Activated effector memory CD4-positive, alpha-beta T cell treated with anti-CD3 and anti-CD28 coated beads, Interleukin-2, amount 50 U/mL, for 16 hours (primary cell): Measurements from ENCODE around the gene SYNE2.
"Not testable (repeated sequence)": the region's sequence is repeated elsewhere in the genome, so short reads cannot be mapped to it uniquely, and the experiment has no call there.

Experiments used
- DNase-seq: peaks from one replicate; pipeline ENCODE4 v3.0.0-alpha.2; 2020

Gene SYNE2

DNA sequence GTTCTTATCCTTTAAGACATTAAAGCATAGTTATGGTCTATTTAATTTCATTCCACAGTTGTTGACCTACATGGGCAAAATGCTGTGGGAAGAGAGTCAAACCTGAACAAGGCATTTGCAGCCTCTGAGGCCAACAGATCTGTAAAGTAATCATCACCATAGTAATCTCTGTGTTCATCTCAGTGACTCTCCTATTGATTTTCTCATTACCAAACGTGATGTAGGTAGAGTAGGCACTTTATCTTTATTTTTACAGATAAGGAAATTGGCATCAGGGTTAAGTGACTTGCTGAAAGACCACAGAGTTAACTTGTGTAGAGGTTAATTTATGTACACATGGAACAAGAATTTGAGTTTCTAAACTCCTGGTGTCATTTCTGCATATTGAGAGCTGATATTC lies 238.4 kb downstream of the SYNE2 start:
- DNase-seq: no peak

DNA sequence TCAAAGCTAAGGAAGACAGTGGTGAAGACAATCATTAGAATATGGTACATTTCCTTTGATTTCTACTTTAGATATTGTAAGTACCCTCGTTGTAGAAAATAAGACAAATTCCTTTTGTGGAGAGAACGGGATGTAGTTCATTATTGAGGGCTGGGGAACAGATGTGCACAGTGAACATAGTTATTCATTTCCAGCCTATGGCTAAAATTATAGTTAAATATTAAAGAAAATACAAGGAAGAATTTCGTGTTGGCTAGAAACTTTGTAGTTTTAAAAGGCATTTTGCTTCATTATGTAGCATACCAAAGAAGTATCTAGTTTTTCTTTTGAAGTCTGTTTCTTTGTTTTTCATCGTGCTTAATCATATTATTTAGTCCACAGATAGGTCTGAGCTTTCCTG lies 239.5 kb downstream of the SYNE2 start:
- DNase-seq: no peak

DNA sequence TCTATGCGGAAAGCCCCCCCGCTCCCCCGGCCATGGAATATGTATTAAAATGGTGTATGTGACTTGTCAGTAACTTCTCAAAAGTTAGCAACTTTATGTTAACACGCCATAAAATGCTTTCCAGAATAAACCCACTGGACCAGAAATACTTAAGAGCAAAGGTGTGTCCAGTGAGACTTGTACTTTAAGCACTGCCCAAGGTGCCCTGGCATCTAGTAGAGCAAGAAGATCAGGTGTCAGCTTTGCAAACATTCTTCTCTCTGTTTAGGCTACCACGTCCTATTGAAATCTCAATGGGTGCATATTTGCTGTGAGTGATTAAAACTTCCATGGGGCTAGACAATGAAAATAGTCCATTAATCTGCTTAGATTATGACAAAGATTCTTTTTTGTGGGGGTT lies 240.1 kb downstream of the SYNE2 start:
- no peak for DNase-seq

DNA sequence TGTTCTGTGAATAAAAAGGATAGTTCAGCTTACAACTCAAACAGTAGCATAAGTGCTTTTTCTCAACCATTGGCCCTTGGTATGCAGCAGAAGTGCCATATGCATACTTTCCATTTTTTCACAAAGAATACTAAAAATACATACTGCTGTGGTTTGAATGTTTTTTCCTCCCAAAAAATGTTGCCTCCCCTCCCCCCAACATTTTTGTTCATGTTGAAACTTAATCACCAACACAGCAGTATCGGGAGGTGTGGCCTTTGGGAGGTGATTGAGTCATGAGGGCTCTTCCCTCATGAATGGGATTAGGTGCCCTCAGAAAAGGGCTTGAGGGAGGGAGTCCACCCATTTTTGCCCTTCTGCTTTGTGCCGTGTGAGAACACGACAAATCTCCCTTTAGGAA lies 242.8 kb downstream of the SYNE2 start:
- DNase-seq: no peak

DNA sequence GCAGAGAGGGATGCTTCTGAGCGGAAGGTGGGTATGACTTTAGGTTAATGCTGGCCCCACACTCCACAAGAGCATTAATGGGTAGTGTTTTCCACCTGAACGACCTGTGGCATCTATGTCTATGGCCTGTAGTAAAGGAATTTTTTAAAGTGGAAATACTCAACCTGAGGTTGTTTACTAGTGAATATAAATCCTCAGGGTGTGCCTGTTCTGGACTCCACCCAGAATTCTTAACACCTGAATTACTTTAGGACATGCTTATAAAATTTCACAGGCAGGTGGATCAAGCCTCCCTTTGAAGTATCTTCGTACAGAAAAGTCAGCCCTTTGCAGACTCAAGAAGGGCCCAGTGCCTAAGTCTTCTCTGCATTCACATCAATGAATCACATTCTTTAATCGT lies 245.3 kb downstream of the SYNE2 start:
- no peak for DNase-seq

DNA sequence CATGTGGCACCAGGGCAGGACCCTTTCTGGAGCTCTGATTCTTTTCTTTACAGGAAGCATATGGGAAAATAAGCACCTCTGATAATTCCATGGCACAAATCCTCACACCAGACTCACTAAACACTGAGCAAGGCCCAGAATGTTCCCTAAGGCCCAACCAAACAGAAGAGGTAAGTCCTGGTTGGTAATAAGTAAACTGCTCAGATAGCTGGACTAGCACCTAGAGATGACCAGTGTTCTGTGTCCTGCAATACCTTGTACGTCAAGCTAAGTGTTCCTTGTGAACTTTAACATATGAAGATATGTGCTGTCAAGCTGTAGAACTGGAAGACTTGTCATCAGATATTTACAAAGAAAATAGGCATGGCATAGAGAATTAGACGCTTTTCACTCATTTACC lies 254.6 kb downstream of the SYNE2 start:
- DNase-seq: no peak

DNA sequence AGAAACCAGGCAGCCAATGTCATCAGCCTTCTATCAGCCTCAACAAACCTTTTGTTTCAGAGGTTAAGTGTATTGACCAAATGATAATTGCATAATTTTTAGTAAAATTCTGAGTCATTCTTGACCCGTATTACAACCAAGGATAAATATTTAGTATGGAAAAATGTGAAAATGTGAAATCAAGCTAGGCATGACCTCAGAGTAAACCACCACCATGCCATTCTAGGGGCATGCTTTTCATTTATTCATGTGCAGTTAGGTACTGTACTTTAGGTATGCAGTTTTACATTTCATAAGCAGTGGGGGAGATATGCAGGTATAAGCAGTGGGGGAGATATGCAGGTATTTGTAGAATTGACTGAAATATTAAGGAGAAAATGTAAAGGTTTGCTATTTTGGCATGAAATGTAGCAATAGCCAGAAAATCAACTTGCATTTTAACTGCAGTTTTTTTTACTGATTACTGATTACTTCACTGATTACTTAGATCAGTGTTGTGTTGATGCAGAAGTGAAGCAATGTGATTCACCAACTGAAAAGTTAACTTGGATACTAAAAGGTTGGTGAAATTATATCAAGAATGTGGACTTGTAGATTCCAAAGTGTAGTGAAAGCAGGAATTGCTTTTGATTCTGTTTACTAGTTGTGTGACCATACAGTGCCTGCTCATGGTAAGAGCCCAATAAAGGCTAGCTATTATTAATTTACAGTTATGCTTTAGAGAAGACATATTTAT lies 257.2 kb downstream of the SYNE2 start:
- no peak for DNase-seq

DNA sequence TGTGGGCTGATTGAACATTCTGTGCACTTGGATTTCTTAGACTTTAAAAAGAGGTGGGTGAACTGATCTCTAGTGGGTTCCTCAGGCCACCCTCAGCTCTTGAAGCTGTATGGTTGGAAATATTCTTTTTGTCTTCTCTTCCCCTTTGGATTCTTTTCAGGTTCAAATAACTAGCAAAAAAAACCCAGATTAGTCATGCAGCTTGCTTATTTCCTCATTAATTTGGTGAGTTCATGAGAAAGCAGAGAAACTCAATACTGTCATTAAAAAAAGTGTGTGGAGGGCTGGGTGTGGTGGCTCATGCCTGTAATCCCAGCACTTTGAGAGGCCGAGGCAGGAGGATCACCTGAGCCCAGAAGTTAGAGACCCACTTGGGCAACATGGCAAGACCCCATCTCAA lies 258.0 kb downstream of the SYNE2 start:
- no peak for DNase-seq

DNA sequence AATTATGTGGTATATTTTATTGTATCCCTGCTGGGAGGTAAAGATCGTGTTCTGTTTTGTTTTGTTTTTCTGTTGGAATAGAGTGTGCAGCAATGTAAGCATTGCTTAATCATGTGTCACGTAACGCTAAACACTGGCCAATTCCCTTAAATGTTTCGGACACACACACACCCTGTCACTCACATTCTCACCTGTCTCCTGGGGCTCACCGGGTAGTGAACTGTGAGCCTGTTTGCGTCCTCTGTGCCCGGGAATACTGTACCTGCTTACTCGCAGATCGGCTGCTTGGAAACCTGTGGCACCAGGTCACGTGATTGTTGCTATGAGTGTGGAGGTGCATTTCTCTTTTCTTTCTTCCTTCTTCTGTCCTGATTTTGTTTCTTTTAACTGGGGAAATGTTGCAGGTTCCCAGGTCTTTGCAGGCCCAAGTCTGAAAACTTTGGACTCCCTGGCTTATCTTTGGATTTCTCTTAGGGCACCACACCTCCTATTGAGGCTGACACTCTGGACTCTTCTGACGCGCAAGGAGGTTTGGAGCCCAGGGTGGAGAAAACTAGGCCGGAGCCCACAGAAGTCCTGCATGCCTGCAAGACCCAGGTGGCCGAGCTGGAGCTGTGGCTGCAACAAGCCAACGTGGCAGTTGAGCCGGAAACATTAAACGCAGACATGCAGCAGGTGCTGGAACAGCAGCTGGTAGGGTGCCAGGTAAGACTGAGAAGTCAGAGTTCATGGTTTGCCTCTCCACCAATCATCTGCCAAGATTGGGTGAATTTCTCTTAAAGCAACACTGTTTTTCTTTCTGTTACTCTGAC lies 260.3 kb downstream of the SYNE2 start:
- no peak for DNase-seq

DNA sequence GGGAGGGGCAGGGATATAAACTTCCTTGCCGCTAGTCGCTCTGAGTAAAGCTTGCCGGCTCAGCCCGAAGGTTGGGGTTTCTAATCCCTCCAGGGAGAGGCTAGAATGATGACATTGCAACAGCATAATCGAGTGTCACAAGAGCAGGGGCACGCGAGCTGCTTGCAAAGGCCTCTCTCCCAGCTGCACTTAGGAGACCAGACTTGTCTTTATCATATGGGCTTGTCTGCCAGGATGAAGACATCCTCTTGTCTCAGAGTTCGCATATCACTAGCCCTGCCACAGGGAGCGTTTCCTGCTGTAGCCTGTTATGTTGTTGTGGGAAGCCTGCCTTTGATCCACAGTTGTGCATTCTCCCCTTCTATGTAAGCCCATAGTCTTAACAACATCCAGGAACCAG lies 261.4 kb downstream of the SYNE2 start:
- no peak for DNase-seq

DNA sequence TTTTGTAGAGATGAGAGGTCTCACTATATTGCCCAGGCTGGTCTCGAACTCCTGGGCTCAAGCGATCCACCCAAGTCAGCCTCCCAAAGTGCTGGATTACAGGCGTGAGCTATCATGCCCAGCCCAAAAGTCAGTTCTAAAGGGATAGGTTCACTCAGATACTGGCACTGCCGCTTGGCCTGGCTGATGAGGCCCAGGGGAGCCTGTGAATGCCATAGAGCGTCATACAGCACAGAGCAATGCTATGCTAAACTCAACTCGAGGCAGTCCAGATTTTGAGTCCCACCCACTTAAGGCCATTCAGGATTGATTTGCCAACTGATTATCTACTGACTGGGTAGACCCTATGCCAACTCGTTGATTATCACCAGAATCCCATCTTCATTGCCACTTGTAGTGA lies 262.0 kb downstream of the SYNE2 start:
- no peak for DNase-seq

DNA sequence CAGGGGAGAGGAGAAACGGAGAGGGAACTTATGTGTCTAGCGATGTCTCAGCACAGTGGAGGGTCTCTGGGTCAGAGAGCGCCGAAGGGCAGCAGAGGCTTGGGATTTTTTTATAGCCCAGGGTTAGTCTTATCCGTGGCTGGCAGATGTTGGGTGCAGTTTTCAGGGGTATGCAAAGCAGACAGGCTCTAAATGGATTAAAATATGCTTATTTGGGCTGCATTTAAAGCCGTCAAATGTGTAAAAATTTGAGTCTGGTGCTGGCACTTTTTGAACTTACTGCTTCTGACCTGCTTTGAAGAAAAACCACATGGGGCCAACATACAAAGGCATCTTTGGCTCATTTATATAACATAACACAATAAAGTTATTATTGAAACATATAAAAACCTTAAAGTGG lies 262.6 kb downstream of the SYNE2 start:
- DNase-seq: no peak

DNA sequence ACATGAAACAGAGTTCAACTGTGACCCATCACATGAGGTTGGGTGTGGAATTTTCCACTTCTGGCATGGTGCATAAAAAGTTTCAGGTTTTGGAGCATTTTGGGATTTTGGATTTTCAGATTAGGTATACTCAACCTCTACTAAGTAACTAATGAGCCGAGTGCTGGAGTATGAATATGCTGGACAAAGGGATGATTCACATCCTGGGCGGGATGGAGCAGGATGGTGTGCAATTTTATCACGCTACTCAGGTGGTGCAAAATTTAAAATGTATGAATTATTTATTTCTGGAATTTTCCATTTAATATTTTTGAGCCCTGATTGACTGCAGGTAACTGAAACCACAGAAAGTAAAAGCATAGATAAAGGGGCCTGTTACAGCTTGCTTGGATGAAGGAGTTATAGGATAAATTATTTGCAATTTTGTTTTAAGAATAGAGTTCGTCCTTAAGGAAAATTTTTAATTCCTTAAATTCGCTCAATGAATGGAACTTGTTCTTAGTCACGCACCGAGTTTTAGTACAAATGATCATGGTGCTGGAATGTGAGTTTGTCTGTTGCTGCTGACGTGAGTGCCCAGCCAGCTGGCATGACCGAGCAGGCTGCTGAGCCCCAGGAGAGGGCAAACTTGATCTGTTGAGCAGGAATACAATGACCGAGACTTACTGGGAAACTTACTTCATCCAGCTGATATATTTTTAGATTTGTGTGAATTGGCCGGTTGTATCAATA lies 265.0 kb downstream of the SYNE2 start:
- no peak for DNase-seq

DNA sequence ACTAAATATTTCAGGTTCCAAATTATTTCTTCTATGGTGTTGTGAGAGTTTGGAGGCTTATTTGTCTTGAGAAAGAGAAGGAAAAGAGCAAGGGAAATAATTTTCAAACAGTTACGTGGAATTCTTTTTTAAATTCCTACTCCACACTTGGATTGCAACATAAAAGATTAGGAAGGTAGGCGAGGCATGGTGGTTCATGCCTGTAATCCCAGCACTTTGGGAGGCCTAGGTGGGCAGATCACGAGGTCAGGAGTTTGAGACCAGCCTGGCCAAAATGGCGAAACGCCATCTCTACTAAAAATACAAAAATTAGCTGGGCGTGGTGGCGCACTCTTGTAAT lies 265.6 kb downstream of the SYNE2 start:
- DNase-seq: not testable (repeated sequence)

DNA sequence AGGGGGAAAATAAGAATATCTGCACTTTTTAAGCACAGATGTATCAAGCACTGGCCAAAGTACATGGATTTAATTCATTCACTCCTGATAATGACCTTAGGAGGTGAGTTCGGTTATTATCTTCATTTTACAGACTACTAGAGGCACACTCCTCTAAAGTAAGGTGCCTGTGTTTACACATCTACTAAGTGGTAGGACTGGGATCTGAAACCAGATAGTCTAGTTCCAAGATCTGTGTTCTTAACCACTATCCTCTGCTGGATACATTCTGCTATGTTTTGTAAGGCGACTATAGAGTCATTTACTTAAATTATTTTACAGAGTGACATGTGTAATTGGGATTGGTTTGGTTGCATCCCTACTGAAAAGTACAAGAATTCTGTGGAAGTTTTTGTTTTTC lies 266.1 kb downstream of the SYNE2 start:
- no peak for DNase-seq

DNA sequence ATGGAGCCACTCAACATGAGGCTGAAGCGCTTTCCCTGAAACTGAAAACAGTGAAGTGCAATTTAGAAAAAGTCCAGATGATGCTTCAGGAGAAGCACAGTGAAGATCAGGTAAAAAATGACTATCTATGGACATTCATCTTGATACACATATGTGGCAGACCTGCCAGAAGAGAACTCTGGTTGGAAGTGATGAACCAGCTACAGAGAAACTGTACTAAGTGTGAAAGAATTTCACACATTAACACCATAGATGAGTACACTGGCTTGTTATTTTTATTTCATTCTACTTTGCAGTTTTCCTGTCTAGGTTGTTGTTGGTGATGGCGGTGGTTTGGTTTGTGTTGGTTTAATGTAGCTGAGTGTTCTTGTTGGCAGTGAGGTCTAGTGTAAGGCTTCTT lies 266.7 kb downstream of the SYNE2 start:
- DNase-seq: no peak

DNA sequence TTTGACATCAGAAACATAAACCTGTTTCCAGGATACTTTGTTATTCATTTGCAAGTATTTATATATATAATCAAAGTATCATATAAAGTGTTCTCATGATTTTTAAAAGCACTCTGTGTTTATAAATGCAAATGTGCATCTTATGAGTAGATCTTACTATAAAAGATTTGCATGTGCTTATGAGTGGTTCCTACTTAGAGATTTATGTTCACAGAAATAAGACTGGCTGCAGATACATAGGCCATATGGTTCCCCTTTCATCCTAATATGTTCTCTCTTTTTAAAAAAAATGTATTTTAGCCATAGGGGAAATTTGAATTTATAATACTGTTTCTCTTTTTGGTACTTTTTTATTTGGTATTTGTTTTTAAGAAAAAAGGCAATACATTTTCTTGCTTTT lies 267.2 kb downstream of the SYNE2 start:
- DNase-seq: no peak

DNA sequence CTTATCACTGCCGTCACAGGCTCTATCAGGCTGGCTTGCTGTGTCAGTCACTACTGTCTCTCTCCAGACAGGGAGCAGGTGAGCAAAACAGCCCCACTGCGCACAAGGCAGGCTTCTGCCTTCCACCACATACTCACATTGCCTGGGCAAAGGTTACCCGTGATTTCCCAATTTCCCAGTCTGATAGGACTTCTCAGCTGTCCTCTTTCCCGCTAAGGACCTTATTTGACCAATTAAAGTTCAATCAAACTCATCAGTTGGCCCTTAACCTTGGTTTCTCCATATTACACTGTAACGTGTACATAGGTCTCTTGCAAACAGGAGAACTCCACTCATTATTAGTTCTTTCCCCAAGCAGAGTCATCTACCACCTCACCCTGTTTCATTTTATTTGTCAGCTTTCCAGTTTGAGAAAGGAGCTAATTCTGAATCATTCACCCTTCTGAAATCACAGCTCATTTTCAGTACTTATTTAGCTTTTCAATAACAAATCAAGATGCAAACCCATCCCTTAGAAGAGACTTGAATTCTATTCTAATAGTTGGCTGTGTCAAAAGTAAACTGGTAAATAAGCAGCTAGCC lies 270.5 kb downstream of the SYNE2 start:
- no peak for DNase-seq

DNA sequence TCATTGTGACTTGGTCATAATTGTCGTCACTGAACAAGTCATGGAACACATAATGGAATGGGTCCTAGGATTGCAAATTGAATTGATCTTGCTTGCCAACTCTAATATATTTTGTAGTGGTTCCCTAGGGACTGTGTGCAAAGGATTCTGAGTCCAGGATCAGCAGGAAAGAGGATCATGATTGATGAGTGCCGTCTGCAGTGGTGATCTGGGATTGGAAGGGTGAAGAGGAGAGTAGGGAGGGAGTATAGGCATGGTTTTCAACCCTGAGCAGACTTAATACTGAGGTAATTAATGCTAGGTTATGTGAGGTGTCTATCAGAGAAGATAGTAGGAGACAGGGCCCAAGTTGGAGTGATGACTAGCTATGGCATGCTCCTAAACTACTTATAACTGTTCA lies 272.5 kb downstream of the SYNE2 start:
- DNase-seq: no peak

DNA sequence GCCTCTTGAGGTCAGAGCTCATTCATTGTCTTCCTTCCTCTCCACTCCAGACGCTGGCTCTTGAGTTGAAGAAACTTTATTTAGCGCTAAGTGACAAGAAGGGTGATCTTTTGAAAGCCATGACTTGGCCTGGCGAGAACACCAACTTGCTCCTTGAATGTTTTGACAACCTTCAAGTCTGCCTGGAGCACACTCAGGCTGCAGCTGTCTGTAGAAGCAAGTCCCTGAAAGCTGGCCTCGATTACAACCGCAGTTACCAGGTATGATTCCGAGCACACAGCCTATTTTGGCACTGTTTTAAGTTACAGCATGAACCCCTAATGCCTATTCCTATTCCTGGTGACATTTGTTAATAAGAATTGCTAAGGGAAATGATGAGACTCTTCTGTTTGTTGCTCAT lies 273.7 kb downstream of the SYNE2 start:
- DNase-seq: no peak

DNA sequence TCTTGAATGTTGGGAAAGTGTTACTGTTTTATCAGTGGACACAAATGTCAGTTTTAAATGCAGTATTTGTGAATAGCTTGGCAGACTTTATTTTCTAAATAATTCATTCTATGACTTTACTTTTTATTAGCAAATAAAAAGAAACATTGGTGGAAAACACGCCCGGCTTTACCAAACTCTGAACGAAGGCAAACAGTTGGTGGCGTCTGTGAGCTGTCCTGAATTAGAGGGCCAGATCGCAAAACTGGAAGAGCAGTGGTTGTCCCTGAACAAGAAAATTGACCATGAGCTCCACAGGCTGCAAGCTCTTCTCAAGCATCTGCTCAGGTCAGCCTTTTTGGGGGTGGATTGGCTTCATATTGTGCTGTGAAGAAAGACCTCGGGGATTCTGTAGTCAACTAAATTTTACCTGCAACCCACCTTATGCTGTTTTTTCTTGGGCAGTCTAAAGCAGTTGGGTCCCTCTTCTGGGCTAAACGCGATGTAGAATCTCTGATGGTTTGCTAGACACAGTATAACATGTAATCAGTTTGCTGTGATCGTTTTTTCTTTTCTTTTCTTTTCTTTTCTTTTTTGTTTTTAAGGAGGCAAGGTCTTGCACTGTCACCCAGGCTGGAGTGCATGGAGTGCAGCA lies 285.0 kb downstream of the SYNE2 start:
- DNase-seq: no peak

DNA sequence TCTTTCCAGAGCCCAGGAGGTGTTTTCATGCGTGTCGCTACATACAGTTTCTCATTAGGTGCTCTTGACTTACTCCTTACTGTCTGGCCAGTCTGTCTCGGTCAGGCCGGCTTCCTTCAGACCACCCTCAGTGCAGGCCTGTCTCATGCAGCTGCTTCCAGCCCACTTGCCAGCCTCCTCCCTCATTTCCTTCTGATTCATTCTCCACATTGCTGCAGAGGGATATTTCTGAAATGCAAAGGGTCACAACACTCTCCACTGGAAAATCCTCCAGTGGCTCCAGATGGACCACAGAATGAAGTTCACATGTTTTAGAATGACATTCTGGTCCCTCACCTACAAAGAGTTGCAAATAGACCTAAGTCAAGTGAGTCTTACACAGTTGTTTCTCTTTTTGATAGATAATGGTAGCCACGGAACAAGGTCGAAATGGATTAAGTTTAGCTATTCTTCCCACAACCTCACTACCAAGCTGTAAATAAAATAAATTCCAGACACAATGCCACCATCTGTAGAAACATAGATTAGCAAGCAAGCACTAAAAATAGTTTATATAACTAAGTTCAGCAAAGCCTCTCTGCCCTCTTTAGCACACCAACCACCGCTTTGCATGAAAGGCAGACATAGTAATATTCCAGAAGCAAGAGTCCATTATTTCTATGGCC lies 294.5 kb downstream of the SYNE2 start:
- no peak for DNase-seq

DNA sequence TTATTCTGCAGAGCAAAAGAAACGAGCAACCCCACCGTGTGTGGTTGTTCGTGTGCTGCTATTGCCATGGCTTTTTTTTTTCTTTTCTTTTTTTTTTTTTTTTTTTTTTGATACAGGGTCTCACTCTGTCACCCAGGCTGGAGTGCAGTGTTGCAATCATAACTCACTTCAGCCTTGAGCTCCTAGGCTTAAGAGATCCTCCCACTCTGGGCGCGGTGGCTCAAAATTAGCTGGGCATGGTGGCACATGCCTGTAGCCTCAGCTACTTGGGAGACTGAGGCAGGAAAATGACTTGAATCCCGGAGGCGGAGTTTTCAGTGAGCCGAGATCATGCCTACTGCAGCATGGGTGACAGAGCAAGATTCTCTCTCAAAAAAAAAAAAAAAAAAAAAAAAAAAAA lies 297.1 kb downstream of the SYNE2 start:
- no peak for DNase-seq
